GM12892 (cell line): ENCODE measurements around the gene ZP3.
"Not testable (repeated sequence)": the region's sequence is repeated elsewhere in the genome, so short reads cannot be mapped to it uniquely, and the experiment has no call there.

Experiments
- POLR2A ChIP-seq: IDR thresholded peaks from 2 replicates; pipeline ENCODE4 v1.6.1; 2011; ENCODE audit warnings: low read depth, low read length, control low read depth
- POLR2AphosphoS5 ChIP-seq: IDR thresholded peaks from 2 replicates; pipeline ENCODE4 v1.6.1; 2011; ENCODE audit warnings: low read depth, low read length, control low read depth
- TAF1 ChIP-seq: IDR thresholded peaks from 2 replicates; pipeline ENCODE4 v1.6.1; 2011; ENCODE audit warnings: low read depth, mild to moderate bottlenecking, control low read depth, low read length, borderline replicate concordance

DNA sequence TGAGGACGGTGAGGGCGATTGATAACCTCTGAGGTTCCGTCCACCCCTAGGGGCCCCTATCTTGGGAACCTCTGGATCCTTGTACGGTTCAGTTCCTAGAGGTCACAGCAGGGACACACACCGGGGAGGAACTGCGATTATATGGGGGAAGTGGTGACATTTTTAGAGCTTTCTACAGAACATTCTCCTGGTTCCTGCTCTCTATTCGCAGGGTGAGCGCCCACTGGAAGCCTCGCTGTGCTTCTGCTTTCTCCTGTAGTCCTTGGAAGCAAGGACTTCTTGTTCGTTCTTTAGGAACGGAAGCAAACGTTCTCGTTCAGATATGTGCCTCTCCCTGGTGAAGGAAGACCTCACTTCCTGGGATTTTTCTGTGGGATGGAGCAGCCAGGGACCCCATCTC is 63.2 kb downstream of the ZP3 start:
- not testable (repeated sequence) for TF ChIP-seq POLR2A, POLR2AphosphoS5, TAF1
